KOPT-K1 (cell line): ENCODE results near the gene FBXW8.

ENCODE experiments used
- H3K27ac ChIP-seq: fragments of 200-600 bp; sonication (generic); 2 replicates; pipeline ENCODE4 v1.5.1; 2016; ENCODE audit warnings: antibody characterized with exemption, mild to moderate bottlenecking, low read depth, low read length; ENCODE audit not compliant: poor library complexity, severe bottlenecking
- H3K36me3 ChIP-seq: fragments of 200-600 bp; sonication (generic); 2 replicates; pipeline ENCODE4 v1.5.1; 2017; ENCODE audit warnings: antibody characterized with exemption, mild to moderate bottlenecking, low read length, moderate library complexity; ENCODE audit not compliant: insufficient read depth
- H3K9me3 ChIP-seq: fragments of 200-600 bp; sonication (generic); 2 replicates; pipeline ENCODE4 v1.5.1; 2017; ENCODE audit warnings: antibody characterized with exemption, low read length, mild to moderate bottlenecking; ENCODE audit not compliant: insufficient read depth, poor library complexity, severe bottlenecking

The FBXW8 gene

DNA sequence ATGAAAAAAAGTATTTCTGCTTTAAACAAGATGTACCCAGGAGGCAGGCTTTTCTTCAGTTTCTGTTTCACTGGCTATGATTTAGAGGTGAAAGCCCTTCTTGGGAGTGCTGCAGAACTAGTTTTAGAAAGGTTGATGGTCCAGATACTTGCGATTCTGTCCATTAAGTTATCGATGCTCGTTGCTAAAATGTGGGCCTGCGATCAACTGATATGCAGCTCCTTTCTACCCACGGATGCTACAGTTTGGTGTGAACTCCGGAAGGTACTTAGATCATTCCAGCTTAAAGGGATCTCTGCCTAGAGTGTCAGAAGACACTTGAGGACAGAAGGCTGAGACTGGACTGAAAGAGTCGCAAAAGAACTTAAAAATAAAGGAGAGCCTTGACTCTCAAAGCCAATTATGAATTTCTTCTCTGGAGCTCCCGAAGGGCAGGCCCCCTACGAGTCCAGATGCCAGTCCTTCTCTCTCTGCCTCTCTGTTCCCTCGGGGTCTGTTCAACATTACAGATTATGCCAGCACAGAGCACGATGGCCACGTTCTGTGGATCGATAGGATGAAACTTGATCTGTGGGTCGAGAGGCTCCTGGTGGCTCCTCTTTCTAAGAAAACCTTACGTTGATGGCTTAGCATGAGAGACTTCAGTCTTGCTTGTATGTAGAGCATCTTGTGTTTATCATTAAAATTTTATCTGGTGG, 40.0 kb downstream of the FBXW8 start:
- peaks cover 48% of the 10 kb centered on the region for H3K36me3 ChIP-seq
- H3K27ac ChIP-seq = no peak overlapping the region
- no peaks in the 10 kb centered on the region for H3K9me3 ChIP-seq

DNA sequence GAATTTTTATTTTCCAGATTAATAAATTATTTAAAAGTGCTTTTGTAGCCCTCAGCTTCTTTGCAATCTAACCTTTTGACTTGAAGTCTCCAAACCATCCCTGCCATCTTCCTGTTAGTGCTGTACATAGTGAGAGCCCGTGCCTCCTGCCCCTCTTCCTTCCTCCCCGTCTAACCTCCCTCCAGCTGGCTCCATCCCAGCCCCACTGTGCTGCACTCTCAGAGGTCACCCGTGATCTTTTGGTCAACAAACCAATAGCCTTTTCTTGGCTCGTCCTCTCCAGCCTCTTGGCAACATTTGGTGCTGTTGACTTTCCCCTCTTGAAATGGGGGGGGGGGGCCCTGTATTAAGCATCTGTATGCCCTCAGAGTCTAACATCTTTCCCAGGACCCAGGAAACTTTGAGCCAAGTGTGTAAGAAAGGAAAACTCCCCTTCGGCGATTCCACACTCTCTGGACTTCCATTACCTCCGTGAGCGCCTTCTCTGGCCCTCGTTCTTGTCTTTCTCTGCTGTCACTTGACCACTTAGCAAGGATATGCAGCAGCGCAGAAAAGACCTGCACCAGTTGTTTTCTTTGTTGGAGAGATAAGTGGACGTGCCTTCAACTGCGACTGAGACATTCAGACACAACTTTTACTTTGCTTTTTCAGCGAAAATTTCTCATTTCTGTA, 44.1 kb downstream of the FBXW8 start:
- Histone ChIP-seq H3K36me3 (peaks cover 27% of the 10 kb centered on the region; the same call in 1 of the 2 replicates), H3K9me3 (no peaks in the 10 kb centered on the region), H3K27ac (no peak overlapping the region)

DNA sequence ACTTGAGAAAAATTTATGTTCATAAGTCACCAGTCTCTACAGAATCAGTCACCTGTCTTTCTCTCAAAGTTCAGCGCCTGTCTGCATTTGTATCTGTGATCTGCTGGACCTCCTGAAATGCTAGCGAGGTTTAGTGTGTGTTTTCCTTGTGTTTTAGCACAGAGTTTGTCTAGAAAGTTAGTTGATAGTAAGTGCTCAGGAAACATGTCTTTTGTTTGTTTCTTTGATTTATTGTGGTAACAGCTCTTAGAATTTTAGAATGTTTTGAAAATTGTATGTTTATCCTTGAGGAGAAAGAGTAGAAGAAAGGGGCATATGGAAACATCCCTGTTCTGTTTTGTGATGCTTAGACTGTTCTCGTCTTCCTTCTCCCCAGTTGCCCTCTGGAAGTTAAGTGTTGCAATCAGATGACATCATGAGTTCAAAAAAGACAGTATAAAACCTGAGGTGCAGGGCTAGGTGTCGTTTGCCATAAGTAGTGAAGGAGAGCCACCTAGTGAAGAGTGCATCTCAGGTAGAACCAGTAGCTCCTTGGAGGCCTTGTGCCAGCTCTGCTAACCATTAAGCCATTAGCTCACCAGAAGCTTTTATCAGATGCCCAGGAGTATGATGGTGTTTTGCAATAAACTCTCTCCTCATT, 44.8 kb downstream of the FBXW8 start:
- Histone ChIP-seq H3K9me3 (no peaks in the 10 kb centered on the region), H3K36me3 (peaks cover 21% of the 10 kb centered on the region; the same call in 1 of the 2 replicates), H3K27ac (no peak overlapping the region)

DNA sequence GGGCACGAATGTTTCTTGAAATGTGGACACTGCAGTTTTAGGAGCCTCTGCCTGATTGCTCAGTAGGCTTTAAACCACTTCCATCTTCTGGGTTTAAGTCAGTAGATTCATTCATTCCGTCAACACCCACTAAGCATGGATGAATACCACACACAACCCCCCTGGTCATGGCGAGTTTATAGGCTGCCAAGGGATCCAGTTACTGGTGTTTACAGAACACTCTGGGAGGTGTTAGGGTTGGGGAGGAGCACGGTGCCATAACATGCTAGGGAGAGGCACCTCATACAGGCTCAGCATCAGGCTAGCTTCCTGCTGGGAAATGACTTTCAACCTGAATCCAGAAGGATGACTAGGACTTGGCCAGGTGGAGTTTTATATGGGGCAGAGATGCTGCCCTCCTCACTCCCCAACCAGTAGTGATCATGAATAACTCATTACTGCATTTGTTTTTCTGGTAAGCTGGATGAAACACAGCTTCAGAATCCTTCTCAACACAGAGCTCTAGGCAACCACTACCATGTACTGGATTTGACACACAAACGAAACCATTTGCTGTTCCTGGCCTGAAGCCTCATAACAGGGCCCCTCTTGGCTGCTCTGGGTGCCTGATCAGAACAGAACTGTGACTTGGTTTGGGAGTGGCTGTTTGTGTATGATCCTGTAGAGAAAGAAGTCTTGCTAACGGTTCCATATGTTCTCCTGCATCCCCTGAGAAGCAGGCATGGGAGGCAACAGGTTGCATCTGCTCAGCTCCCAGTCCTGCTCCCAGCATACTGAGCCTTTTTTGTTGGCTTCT, 47.9 kb downstream of the FBXW8 start:
- no peak overlapping the region for H3K27ac ChIP-seq
- no peaks in the 10 kb centered on the region for H3K9me3 ChIP-seq
- peaks cover 8% of the 10 kb centered on the region; the same call in 1 of the 2 replicates for H3K36me3 ChIP-seq

DNA sequence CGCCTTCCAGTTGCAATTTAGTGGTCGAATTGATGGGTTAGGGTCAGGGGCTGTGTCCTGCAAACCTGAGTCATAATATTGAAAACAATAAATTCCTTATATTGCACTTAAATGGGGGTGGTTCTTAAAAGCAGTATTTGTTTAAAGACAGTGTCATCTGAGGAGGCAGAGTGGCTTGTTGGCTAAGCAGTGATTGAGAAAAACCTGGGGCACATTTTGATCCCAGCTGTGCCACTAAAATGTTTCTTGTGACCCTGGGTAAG, 48.4 kb downstream of the FBXW8 start:
- peaks cover 8% of the 10 kb centered on the region; the same call in 1 of the 2 replicates for H3K36me3 ChIP-seq
- H3K9me3 ChIP-seq = no peaks in the 10 kb centered on the region
- H3K27ac ChIP-seq = no peak overlapping the region

DNA sequence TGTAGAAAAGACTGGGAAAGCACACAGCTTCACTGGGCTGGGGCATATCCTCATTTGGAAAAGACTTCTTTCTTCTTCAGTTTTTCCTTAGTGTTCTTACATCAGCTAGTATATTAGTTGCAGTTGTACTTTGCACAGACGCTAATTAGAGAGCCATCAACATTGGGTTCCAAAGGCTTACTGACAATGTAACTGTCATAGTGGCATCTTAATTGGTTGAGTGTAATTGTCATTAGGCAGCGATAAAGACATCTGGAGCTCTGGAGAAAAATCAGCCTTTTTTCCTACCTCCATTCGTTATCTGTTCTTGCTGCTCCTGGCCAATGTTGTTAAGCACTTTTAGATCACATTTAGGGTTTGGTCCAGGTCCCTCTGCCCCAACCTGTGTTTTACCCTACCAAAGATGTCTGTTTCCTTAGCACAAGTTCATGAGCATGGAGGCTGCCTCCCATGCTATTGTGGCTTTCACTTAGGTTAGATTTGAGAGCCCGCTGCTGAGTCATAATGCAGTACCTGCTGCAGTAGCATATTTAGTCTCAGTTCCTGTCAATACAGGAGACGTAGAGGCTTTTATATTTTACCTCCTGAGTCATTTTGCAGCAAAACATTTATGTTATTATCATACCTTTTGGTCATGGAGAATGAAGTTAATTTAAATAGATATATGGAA, 49.2 kb downstream of the FBXW8 start:
- Histone ChIP-seq H3K9me3 (no peaks in the 10 kb centered on the region), H3K27ac (no peak overlapping the region), H3K36me3 (peaks cover 11% of the 10 kb centered on the region)

DNA sequence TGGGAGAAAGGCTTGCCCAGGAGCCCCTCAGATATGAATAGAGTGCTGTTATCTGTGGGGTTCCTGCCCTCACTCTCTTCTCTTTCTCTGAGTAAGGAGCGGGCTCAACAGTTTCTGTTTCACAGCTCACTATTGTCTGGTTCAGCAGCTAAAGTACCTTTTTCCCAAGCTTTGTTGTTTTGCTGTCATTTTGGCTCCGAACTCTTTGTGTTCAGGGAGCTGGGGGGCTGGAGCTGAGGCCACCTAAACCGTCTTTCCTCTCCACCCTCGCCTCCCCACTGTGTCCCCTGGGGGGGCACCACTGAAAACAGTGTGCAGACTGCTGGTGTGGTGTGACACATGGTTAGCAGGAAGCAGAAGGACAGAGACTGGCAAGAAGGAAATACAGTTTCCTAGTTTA, 51.4 kb downstream of the FBXW8 start:
- Histone ChIP-seq H3K27ac (no peak overlapping the region), H3K36me3 (peaks cover 25% of the 10 kb centered on the region), H3K9me3 (no peaks in the 10 kb centered on the region)

DNA sequence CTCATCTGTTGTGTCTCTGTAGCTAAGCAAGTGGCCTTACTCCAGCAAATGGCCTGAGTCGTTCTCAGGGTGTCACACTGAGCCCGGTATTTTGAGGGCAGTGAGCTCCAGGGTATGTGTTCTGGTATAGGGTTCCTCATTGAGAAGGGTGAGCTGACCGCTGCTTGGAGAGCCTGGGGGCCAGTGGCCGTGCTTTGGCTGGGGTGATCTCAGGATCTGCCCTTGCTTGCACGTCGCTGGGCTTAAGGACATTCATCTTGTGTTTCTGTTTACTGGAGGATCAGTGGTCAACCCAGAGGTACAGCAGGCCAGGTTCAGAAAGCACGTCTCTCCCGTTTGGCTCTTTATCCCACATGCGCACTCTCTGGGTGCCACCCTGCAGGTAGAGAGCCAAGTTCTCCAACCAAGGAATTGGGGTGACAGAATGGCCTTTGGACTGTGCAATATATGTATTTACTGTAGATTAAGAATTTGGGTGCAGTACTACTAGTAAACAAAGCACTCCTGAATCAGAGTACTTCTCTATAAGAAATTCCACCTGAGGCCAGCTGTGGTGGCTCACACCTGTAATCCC, 52.1 kb downstream of the FBXW8 start:
- Histone ChIP-seq H3K27ac (no peak overlapping the region), H3K36me3 (peaks cover 31% of the 10 kb centered on the region), H3K9me3 (no peaks in the 10 kb centered on the region)

DNA sequence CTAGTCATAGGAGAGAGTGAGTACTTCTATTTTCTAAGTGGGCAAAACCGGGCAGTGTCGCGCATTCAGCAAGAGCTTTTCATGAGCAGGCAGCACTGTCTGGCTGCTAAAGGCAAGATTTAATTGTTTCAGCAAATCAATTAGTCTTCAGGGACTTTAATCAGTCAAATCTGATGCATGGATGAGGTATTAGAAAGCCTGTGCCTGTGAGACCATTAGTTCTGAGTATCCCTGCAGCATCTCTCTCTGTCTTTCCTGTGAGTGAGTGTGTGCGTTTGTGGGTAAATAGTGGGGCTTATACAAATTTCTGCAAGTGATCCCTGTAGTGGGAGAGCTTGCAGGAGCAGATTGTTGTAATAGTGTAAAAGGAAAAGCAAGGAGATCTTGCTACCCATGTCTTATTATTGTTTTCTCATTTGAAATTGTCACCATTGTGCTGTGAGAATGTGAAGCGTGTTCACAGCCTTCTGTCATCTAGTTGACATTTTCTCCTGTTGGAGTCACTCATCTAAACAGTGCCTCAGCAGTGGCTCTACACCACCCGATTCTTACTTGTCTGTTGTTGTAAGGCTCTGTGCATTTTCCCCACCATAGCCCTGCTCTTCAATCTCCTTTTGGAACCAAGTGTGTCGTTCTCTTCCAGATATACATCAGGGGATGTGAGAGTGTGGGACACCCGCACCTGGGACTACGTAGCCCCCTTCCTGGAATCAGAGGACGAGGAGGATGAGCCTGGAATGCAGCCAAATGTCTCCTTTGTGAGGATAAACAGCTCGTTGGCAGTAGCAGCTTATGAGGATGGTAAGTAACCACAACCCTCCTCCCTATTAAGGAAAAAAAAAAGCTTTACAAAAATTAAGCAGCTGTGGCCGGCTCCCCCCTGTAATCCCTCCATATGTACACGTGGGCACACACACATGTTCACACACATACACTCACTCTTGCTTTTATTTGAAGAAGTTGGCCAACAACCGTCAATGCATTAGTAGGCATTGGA, 53.6 kb downstream of the FBXW8 start:
- H3K27ac ChIP-seq = peak overlapping the region; percentile 11
- H3K9me3 ChIP-seq = no peaks in the 10 kb centered on the region
- peaks cover 28% of the 10 kb centered on the region for H3K36me3 ChIP-seq

DNA sequence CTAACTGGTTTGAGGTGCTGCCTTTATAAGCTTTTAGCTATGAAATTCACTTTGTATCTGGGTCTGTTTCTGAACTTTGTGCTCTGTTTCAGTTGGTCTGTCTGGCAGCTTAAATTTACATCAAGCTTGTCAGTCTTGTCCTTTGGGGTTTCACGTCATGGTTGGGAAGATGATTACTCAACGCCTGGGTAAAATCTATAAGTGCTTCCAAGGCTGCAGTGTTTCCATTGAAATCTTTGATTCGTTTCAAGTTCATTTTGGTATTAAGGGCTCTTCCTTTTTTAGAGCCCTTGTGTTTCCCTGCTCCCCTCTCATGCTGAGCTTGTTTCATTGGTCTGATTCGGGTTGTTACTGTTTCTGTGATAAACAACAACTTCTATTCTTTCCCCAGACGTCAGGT, 58.2 kb downstream of the FBXW8 start:
- Histone ChIP-seq H3K27ac (no peak overlapping the region), H3K36me3 (peaks cover 38% of the 10 kb centered on the region), H3K9me3 (no peaks in the 10 kb centered on the region)

DNA sequence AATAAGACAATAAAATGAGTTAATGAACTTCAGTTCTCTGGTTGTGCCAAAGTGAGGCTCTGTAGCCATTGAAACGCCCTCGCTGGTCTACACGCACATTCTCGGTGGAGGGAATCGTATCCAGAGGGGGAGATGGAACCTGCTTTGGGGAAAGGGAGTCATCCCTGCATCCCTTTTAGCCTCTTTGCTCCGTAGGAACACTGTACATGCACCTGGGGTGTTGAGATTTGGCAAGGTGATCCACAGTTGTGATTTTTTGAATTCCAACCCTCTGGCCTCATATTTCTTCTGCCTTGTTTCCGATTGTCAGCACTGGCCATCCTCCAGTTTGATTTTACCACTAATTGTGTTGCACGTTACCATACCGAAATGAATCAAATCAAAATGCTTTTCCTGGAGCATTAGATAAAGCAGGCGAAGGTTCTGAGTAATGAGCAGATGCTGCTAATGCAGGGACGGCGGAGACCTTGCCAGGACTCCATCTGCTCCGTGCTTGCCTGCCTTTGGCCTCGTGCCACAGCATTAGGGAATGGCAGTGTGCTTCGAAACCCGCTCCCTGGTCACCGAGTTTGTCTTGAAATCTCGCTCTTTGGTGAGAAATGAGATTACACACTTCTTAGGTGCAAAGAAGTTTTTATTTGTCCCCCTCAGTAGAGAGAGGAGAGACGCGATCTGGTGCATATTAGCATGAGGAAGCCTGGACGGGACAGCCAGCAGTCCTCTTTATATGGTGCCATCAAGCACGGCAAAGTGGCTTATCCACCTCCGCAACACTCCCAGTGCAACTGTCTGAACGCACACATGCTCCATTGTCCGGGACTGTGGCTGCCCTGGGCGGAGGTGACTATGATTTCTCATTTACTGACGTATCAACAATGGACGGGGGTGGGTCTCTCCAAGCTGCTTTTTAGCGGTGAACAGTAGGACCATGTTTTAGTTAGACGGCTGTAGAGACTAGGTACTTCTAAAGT, 59.1 kb downstream of the FBXW8 start:
- Histone ChIP-seq H3K36me3 (peaks cover 37% of the 10 kb centered on the region), H3K27ac (no peak overlapping the region), H3K9me3 (no peaks in the 10 kb centered on the region)

DNA sequence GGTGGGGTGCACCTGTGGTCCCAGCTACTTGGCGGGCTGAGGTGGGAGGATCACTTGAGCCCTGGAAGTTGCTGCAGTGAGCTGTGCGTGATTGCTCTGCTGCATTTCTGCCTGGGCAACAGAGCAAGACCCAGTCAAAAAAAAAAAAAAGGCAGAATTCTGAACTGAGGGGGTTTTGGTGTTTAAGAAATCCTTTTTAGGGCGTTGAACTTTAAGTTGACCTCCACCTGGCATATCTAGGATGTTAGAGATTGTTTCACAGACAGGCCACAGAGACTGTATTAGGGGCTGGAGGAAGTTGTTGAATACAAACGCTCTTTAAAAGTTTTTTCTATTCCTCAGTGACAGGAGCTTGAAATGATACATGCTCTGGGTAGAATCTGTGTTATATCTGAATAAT, 60.5 kb downstream of the FBXW8 start:
- Histone ChIP-seq H3K36me3 (peaks cover 28% of the 10 kb centered on the region), H3K9me3 (no peaks in the 10 kb centered on the region), H3K27ac (no peak overlapping the region)
